Activated T-cell treated with anti-CD3 and anti-CD28 coated beads, Interleukin-2, amount 50 U/mL, for 24 hours (primary cell): ENCODE data around the gene KIAA1958.

Experiments
- DNase-seq: peaks from one replicate; pipeline ENCODE4 v3.0.0-alpha.2; 2020
- H3K27ac Mint-ChIP-seq: 2 replicates; pipeline ENCODE4 v1.8.0; 2020; ENCODE audit warnings: mild to moderate bottlenecking, mixed read lengths
- H3K27me3 Mint-ChIP-seq: 2 replicates; pipeline ENCODE4 v1.8.0; 2020; ENCODE audit warnings: mixed read lengths
- H3K36me3 Mint-ChIP-seq: 2 replicates; pipeline ENCODE4 v1.8.0; 2020; ENCODE audit warnings: low read depth, mixed read lengths
- H3K4me1 Mint-ChIP-seq: 2 replicates; pipeline ENCODE4 v1.8.0; 2020; ENCODE audit warnings: low read depth, mixed read lengths
- H3K4me3 Mint-ChIP-seq: 2 replicates; pipeline ENCODE4 v1.8.0; 2020; ENCODE audit warnings: mild to moderate bottlenecking, moderate library complexity, mixed read lengths
- H3K9me3 Mint-ChIP-seq: 2 replicates; pipeline ENCODE4 v1.8.0; 2020; ENCODE audit warnings: mixed read lengths

KIAA1958 gene

GRCh38 chr9:112477330-112477729 is 9.3 kb upstream of the KIAA1958 start:
- H3K36me3 Mint-ChIP-seq: peaks cover 33% of the 10 kb centered on the region
- H3K9me3 Mint-ChIP-seq: peaks cover 7% of the 10 kb centered on the region
- no peaks in the 10 kb centered on the region for H3K4me1 Mint-ChIP-seq
- no peak overlapping the region for H3K4me3 Mint-ChIP-seq
- no peaks in the 10 kb centered on the region for H3K27me3 Mint-ChIP-seq
- H3K27ac Mint-ChIP-seq: no peak overlapping the region
- no peak for DNase-seq

- Mint-ChIP-seq H3K36me3 (peaks cover 36% of the 10 kb centered on the region), H3K4me3 (no peak overlapping the region), H3K27me3 (no peaks in the 10 kb centered on the region), H3K4me1 (no peaks in the 10 kb centered on the region), H3K27ac (no peak overlapping the region), H3K9me3 (peaks cover 7% of the 10 kb centered on the region)
- DNase-seq: no peak
Observed at GRCh38 chr9:112479221-112479620, 7.4 kb upstream of the KIAA1958 start.

GRCh38 chr9:112484607-112485006 is 2.0 kb upstream of the KIAA1958 start:
- Mint-ChIP-seq H3K27ac (no peak overlapping the region), H3K27me3 (no peaks in the 10 kb centered on the region), H3K36me3 (peaks cover 14% of the 10 kb centered on the region)

GRCh38 chr9:112485574-112485973 is 1.1 kb upstream of the KIAA1958 start:
- H3K4me1 Mint-ChIP-seq: peaks cover 40% of the 10 kb centered on the region
- no peaks in the 10 kb centered on the region for H3K9me3 Mint-ChIP-seq
- H3K27me3 Mint-ChIP-seq: no peaks in the 10 kb centered on the region
- no peak for DNase-seq
- H3K4me3 Mint-ChIP-seq: peak overlapping the region; percentile 96
- H3K27ac Mint-ChIP-seq: peak overlapping the region; percentile 95
- H3K36me3 Mint-ChIP-seq: peaks cover 14% of the 10 kb centered on the region

More at GRCh38 chr9:112484607-112485006, 2.0 kb upstream of the KIAA1958 start:
- DNase-seq: no peak
- H3K9me3 Mint-ChIP-seq: no peaks in the 10 kb centered on the region
- H3K4me1 Mint-ChIP-seq: peaks cover 32% of the 10 kb centered on the region
- no peak overlapping the region for H3K4me3 Mint-ChIP-seq

- Mint-ChIP-seq H3K9me3 (no peaks in the 10 kb centered on the region), H3K27ac (peak overlapping the region; percentile 90), H3K4me3 (peak overlapping the region; percentile 93), H3K4me1 (peaks cover 43% of the 10 kb centered on the region), H3K27me3 (no peaks in the 10 kb centered on the region), H3K36me3 (peaks cover 14% of the 10 kb centered on the region)
- peak; percentile 76 for DNase-seq
Observed at GRCh38 chr9:112487008-112487798, 576 bp downstream of the KIAA1958 start.

GRCh38 chr9:112487799-112488340 is 1.2 kb downstream of the KIAA1958 start:
- Mint-ChIP-seq H3K36me3 (peaks cover 19% of the 10 kb centered on the region), H3K4me1 (peaks cover 43% of the 10 kb centered on the region), H3K27me3 (no peaks in the 10 kb centered on the region), H3K9me3 (no peaks in the 10 kb centered on the region), H3K4me3 (peak overlapping the region; percentile 93), H3K27ac (peak overlapping the region; percentile 90)
- DNase-seq: no peak

GRCh38 chr9:112489039-112489546 is 2.5 kb downstream of the KIAA1958 start:
- Mint-ChIP-seq H3K27me3 (no peaks in the 10 kb centered on the region), H3K4me3 (no peak overlapping the region), H3K9me3 (peaks cover 9% of the 10 kb centered on the region), H3K36me3 (peaks cover 28% of the 10 kb centered on the region), H3K4me1 (peaks cover 43% of the 10 kb centered on the region), H3K27ac (no peak overlapping the region)
- DNase-seq: no peak

- peaks cover 38% of the 10 kb centered on the region for H3K36me3 Mint-ChIP-seq
- no peaks in the 10 kb centered on the region for H3K27me3 Mint-ChIP-seq
- no peak overlapping the region for H3K4me3 Mint-ChIP-seq
- DNase-seq: no peak
- peaks cover 44% of the 10 kb centered on the region for H3K4me1 Mint-ChIP-seq
- no peak overlapping the region for H3K27ac Mint-ChIP-seq
- H3K9me3 Mint-ChIP-seq: peaks cover 13% of the 10 kb centered on the region
Observed at GRCh38 chr9:112489876-112490666, 3.4 kb downstream of the KIAA1958 start.

GRCh38 chr9:112493393-112494137 is 6.9 kb downstream of the KIAA1958 start:
- DNase-seq: no peak
- Mint-ChIP-seq H3K4me1 (peaks cover 26% of the 10 kb centered on the region), H3K27me3 (no peaks in the 10 kb centered on the region), H3K27ac (no peak overlapping the region), H3K9me3 (peaks cover 19% of the 10 kb centered on the region), H3K4me3 (no peak overlapping the region), H3K36me3 (peaks cover 39% of the 10 kb centered on the region)

- no peak overlapping the region for H3K4me3 Mint-ChIP-seq
- no peak overlapping the region for H3K27ac Mint-ChIP-seq
- no peak for DNase-seq
- peaks cover 19% of the 10 kb centered on the region for H3K9me3 Mint-ChIP-seq
- peaks cover 39% of the 10 kb centered on the region for H3K36me3 Mint-ChIP-seq
- H3K4me1 Mint-ChIP-seq: peaks cover 22% of the 10 kb centered on the region
- H3K27me3 Mint-ChIP-seq: no peaks in the 10 kb centered on the region
Observed at GRCh38 chr9:112494153-112494552, 7.5 kb downstream of the KIAA1958 start.

- Mint-ChIP-seq H3K4me1 (peaks cover 11% of the 10 kb centered on the region), H3K27me3 (no peaks in the 10 kb centered on the region), H3K36me3 (peaks cover 39% of the 10 kb centered on the region), H3K9me3 (peaks cover 19% of the 10 kb centered on the region), H3K27ac (no peak overlapping the region), H3K4me3 (no peak overlapping the region)
- no peak for DNase-seq
Observed at GRCh38 chr9:112495614-112496013, 9.0 kb downstream of the KIAA1958 start.

- no peak overlapping the region for H3K27ac Mint-ChIP-seq
- H3K27me3 Mint-ChIP-seq: no peaks in the 10 kb centered on the region
- peaks cover 9% of the 10 kb centered on the region for H3K4me1 Mint-ChIP-seq
Observed at GRCh38 chr9:112496074-112496722, 9.6 kb downstream of the KIAA1958 start.

GRCh38 chr9:112500842-112501241 is 14.2 kb downstream of the KIAA1958 start:
- Mint-ChIP-seq H3K36me3 (peaks cover 2% of the 10 kb centered on the region), H3K27ac (no peak overlapping the region), H3K4me3 (no peak overlapping the region), H3K4me1 (peaks cover 6% of the 10 kb centered on the region), H3K27me3 (no peaks in the 10 kb centered on the region), H3K9me3 (no peaks in the 10 kb centered on the region)
- DNase-seq: no peak

More at GRCh38 chr9:112496074-112496722, 9.6 kb downstream of the KIAA1958 start:
- peaks cover 39% of the 10 kb centered on the region for H3K36me3 Mint-ChIP-seq
- no peak for DNase-seq
- H3K9me3 Mint-ChIP-seq: peaks cover 19% of the 10 kb centered on the region
- H3K4me3 Mint-ChIP-seq: no peak overlapping the region

- DNase-seq: no peak
- H3K4me1 Mint-ChIP-seq: peaks cover 3% of the 10 kb centered on the region
- no peaks in the 10 kb centered on the region for H3K9me3 Mint-ChIP-seq
- H3K36me3 Mint-ChIP-seq: no peaks in the 10 kb centered on the region
- no peak overlapping the region for H3K27ac Mint-ChIP-seq
- no peaks in the 10 kb centered on the region for H3K27me3 Mint-ChIP-seq
- H3K4me3 Mint-ChIP-seq: no peak overlapping the region
Observed at GRCh38 chr9:112501287-112501686, 14.7 kb downstream of the KIAA1958 start.
